GM19099 (cell line): Measurements from ENCODE around the gene ZNF844.

Experiments used
- POLR2A ChIP-seq: IDR thresholded peaks from 3 replicates; pipeline ENCODE4 v1.6.1; 2011; ENCODE audit warnings: low read depth; ENCODE audit not compliant: insufficient read length; ENCODE audit errors: extremely low read depth

The ZNF844 gene

GRCh38 chr19:12064590-12065538 is at the start of gene ZNF844:
TSS of gene ZNF844 (plus strand) at chr19:12064731. CDS start at chr19:12064874, 143 bp downstream.
- TF ChIP-seq POLR2A, result peak; percentile 87

- no peak for TF ChIP-seq POLR2A
These were observed 49.3 kb upstream of the ZNF844 start for GRCh38 chr19:12015015-12015752.

GRCh38 chr19:12015753-12016116 is 48.8 kb upstream of the ZNF844 start:
- no peak for TF ChIP-seq POLR2A

GRCh38 chr19:12034198-12034597 is 30.3 kb upstream of the ZNF844 start:
- no peak for TF ChIP-seq POLR2A

- TF ChIP-seq POLR2A, result no peak
These were observed 29.9 kb upstream of the ZNF844 start for GRCh38 chr19:12034620-12035019.

GRCh38 chr19:12035220-12036172 is 29.0 kb upstream of the ZNF844 start, which contains the start of gene ZNF433:
TSS of gene ZNF433 (minus strand) at chr19:12035679. CDS start at chr19:12035539, 140 bp downstream.
- TF ChIP-seq POLR2A, result peak; percentile 69

GRCh38 chr19:12042893-12043292 is 21.6 kb upstream of the ZNF844 start:
- no peak for TF ChIP-seq POLR2A

- no peak for TF ChIP-seq POLR2A
These were observed 20.6 kb upstream of the ZNF844 start for GRCh38 chr19:12043752-12044422.

- no peak for TF ChIP-seq POLR2A
These were observed 16.7 kb upstream of the ZNF844 start for GRCh38 chr19:12047868-12048267.

- TF ChIP-seq POLR2A, result no peak
These were observed 12.4 kb upstream of the ZNF844 start for GRCh38 chr19:12052091-12052496.

GRCh38 chr19:12052497-12053169 is 11.9 kb upstream of the ZNF844 start, which contains the start of gene ZNF878:
TSS of gene ZNF878 (minus strand) at chr19:12052961. CDS start at chr19:12052801, 160 bp downstream.
- peak; percentile 96 for TF ChIP-seq POLR2A

GRCh38 chr19:12055784-12056183 is 8.7 kb upstream of the ZNF844 start:
- TF ChIP-seq POLR2A, result no peak

GRCh38 chr19:12075538-12076139 is 11.1 kb downstream of the ZNF844 start:
- TF ChIP-seq POLR2A, result no peak
